HL-60/S4 treated with phorbol 12-myristate 13-acetate at 8.2 ng/mL for 4 days and 3 days (cell line): ENCODE measurements around the gene HOXC9.

Experiments used
- in situ Hi-C: fragments of 300-500 bp; cut with MboI; formaldehyde crosslinking; loops from 2 replicates; pipeline ENCODE4 v1.15.0; 2022; ENCODE audit warnings: low sequenced_read_pairs

Gene HOXC9

DNA sequence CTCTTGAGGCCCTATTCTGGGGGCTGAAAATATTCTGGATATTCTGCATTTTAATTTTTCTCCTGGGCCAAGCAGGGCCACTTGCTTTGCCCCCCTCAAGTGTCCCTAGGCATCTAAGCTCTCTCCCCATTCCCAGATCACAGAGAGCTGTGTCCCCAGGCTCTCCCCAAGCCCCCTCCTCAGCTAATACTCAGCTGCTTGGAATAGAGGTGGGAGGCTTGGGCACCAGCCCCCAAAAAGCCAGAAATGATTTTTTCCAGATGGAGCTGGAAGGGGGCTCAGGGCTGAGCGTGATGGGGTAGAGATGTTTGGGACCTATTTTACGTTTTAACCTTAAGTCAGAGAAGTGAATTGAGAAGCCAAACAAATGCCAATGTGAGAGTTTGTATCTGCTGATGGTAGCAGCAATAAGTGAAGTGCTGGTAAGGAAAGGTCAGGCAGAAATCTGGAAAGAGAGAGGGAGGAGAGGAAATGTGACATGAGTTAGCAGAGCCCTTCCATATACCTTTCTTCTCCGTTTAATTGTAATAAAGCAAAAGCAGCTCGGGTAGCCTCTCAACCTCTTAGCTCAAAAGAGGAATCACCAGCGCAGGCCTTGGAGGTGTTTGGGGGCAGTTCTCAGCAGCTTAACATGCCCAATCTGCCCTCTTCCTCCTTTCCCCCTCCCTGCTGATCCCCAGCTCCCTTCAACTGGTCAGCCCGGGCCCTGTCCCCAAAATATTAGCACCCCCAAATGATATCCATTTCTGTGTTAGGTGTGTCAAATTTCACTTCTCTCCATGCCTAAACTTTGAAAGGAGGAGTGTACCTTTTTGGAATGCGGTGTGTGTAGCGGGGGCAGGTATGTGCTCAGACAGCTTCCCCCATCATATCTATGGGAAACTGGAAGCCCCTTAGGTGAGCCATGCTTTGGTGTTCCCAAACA is 23.3 kb downstream of the HOXC9 start:
- in situ Hi-C loops, result no loop called here

DNA sequence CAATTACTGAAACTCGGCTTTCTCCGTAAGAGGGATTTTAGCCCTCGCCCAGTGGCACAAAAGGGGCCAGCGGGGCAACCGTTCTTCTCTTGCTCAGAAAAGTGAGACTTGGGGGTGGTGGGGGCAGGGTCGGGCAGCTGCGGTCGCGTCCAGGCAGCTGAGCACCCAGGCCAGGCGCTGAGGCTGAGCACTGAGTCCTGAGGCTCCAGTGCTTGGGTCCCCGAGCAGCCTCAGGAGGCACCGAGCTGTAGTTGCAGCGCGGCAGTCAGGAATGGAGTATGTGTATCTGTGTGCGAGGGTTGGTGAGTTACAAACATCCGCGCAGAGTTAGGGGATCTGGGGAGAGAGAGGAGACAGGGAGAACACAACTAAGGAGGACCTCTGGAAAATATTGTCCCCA is 24.2 kb downstream of the HOXC9 start:
- in situ Hi-C loops, result no loop called here

GRCh38 chr12:54024581-54025305 is 24.8 kb downstream of the HOXC9 start:
- in situ Hi-C loops, result no loop called here

DNA sequence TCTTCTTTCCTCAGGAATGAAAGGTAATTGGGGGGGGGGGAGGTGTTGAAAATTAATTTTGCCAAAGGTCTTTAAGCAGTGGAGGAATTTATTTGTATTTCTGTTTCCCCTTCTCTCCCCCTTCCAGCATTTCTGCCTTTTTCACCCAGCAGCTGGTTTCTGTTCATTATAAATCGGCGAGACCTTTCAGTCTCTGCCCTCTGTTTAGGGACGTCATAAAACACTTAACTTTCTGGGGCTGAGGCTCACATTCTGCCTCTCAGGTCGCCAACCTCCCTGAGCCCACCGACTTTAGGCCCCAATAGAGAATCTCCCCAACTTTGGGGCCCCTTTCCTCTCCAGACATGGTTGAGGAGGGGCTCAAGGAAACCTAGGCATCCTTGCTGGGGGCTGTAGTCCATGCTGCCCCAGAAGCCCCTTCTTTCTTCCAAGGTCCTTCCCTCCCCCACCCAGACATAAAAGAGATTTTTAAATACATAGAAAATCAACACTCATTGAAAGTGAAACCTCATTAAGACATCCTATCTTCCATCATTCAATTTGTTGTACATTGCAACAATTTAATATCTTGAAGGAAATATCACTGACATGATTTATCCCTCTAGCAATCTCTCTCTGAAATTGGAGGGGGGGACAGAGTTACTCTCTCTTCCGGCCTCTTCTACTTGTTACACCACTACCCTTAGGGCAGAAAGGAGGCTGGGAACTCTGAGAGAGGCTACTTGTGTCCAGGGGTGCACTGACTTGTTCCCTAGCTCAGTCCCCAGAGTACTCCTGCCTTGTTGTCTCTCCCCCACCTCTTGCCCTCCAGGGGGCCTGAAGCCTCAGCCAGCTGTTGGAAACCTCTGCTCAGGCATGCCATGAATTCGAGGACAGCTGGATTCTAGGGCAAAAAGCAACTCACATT is 25.8 kb downstream of the HOXC9 start:
- in situ Hi-C loops, result no loop called here

DNA sequence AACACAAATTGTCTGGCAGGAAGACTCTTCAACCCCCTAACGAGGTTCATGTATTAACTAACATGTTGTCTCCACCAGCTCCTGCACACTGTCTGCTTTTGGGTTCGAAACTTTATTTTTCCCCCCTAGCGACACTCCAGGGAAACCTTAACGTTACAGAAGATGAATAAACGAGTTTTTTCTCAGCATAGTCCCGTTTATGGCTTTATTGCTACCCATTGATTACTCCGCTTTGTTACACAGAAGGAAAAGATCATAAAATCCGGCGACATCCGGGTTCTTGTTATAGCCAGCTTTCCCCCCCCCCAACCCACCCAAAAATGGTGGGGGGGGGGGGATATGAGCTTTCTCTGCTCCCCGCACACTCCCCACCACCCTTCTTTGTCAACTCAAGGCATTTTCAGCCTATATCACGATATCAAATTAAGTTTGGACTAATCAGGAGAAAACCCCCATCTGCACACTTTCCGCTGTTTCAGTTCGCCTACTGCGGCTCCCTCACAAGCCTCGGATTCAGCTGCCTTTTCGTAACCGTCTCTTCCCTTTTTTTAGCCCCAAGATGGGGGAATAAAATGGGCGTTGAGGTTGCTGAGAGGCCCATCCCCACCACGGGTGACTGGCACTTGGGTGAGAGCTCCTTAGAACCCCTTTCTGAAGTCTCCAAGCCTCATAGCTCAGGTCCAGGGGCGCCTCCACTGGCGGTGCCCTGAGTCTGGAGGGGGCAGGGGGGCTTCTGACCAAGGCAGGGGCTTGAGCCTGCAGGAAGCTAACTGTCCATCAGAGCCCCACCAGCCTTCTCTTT is 26.9 kb downstream of the HOXC9 start:
- in situ Hi-C loops, result no loop called here

GRCh38 chr12:54027442-54027786 is 27.5 kb downstream of the HOXC9 start:
- in situ Hi-C loops, result no loop called here

DNA sequence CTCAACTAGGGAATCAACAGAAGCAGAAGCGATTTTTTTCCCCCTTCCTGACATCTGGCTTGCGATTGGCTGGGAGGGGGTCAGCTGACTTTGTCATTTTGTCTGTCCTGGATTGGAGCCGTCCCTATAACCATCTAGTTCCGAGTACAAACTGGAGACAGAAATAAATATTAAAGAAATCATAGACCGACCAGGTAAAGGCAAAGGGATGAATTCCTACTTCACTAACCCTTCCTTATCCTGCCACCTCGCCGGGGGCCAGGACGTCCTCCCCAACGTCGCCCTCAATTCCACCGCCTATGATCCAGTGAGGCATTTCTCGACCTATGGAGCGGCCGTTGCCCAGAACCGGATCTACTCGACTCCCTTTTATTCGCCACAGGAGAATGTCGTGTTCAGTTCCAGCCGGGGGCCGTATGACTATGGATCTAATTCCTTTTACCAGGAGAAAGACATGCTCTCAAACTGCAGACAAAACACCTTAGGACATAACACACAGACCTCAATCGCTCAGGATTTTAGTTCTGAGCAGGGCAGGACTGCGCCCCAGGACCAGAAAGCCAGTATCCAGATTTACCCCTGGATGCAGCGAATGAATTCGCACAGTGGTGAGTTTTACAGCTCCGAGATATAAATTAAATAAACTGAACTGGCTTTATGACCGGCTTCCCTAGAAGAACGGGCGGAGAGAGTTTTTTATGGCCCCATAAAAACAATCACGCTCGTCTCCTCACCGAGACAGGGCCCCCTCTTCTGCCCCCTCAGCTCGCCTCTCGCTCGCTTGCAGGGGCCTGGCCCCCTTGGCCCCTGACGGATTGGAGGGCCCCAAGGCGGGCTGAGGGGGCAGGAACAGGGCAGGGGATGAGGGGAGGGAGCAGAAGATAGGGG is 28.6 kb downstream of the HOXC9 start, which contains the start of gene HOXC6:
Gene HOXC6 (plus strand): TSS at position 127 of the 888 bp plus-strand sequence. CDS start 82 bp downstream, at position 209.
- in situ Hi-C loops, result no loop called here

- in situ Hi-C loops, result no loop called here
These were observed 29.8 kb downstream of the HOXC9 start for GRCh38 chr12:54029529-54030441.

GRCh38 chr12:54030442-54030801 is 30.5 kb downstream of the HOXC9 start:
- in situ Hi-C loops, result no loop called here

DNA sequence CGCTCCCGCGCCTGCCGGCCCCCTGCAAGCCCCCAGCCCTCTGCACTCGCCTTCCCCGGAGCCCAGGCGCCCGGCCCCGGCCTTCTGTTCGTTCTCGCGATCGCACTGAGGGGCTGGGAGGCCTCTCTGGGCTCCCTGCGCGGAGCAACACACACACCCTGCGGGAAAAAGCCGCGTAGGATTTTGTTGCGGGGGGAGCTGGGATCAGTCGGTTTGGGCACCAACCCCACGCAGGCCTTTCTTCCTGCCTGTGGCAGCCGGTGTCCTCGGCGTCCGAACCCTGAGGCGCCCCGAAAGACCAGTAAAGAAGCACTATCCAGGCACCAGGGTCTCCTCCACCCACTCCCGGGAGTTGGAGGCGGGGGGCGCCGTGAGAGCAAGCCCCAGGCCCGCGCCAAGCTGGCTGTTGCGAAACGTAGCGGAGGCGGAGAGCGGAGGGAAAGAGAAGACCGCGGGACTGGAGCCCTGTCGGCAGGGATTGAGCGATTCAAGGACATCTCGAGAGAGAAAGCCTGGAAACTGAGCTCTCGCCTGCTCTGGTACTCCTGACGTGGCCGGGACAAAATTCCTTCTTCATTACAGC is 31.0 kb downstream of the HOXC9 start:
- in situ Hi-C loops, result no loop called here

GRCh38 chr12:54031480-54031879 is 31.5 kb downstream of the HOXC9 start:
- in situ Hi-C loops, result no loop called here

DNA sequence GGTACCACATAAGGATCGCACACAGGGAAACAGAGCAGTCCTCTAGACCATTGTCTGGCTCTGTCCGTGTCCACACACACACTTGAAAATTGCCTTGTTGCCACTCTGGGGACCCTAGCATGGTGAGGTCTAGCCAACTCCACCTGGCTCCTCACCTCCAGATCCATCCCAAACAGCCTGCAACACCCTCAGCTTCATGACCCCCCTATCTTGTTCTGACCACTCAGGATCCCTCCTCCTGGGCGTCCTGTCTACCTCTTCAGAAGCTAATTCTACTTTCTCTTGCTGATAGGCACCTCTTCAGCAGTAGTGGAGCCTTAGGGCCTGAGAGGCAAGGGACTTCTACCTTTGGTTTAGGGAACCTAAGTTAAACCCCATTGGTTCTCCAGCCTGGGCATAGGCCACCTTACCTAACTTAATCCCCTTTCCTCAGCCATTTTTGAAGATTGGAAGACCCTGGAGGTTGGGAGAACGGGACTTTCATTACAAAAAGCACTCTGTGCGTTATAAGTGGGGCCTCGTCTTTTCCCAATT is 32.2 kb downstream of the HOXC9 start:
- in situ Hi-C loops, result no loop called here

DNA sequence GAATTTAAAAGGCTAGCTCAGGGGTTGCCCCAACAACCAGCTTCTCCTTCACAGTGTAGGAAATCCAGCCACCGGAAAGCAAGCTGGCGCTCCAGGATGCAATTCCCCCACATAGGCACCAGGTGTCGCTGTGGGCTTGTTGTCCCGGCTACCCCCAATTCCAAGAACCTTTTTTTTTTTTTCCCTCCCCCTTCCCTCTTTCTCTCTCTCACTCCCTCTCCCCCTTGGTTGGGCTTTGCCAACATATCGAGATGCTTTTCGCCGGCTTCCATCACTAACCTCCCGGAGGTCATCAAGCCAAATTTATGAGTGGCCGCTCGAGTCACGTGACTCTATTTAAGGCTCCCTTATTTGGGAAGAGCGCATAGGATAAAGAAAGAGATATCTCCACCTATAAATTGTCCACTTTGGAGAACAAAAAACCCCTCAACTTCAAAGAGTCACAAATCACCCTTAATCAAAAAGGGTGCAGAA is 32.7 kb downstream of the HOXC9 start, which contains the start of gene HOXC5:
Gene HOXC5 (plus strand): TSS at position 424 of the 474 bp plus-strand sequence. CDS start 73 bp downstream, outside the sequence.
- in situ Hi-C loops, result no loop called here

DNA sequence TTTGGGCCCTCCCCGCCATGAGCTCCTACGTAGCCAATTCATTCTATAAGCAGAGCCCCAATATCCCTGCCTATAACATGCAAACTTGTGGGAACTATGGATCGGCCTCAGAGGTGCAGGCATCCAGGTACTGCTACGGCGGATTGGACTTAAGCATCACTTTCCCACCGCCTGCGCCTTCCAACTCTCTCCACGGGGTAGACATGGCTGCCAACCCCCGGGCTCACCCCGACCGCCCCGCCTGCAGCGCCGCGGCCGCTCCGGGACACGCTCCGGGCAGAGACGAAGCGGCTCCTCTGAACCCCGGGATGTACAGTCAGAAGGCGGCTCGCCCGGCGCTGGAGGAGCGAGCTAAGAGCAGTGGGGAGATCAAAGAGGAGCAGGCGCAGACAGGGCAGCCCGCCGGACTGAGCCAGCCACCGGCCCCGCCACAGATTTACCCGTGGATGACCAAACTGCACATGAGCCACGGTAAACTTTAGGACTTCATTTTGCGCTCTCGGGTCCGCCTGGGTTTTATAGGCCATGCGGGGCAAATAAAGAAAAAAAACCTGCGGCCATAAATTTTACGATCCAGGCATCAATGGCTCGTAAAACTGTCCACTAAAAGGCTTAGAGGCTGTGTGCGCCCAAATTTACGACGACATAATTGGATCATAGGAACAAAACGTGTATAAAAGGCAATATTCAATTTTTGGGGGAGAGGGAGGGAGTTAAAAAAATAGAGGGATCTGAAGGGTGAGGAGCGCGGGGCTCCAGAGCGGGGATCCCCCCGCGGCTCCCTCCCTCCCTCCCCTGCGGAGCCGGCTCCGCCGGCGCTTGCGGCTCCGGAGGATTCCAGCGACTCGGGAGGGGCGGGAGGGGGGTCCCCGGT is 33.4 kb downstream of the HOXC9 start:
- in situ Hi-C loops, result no loop called here

DNA sequence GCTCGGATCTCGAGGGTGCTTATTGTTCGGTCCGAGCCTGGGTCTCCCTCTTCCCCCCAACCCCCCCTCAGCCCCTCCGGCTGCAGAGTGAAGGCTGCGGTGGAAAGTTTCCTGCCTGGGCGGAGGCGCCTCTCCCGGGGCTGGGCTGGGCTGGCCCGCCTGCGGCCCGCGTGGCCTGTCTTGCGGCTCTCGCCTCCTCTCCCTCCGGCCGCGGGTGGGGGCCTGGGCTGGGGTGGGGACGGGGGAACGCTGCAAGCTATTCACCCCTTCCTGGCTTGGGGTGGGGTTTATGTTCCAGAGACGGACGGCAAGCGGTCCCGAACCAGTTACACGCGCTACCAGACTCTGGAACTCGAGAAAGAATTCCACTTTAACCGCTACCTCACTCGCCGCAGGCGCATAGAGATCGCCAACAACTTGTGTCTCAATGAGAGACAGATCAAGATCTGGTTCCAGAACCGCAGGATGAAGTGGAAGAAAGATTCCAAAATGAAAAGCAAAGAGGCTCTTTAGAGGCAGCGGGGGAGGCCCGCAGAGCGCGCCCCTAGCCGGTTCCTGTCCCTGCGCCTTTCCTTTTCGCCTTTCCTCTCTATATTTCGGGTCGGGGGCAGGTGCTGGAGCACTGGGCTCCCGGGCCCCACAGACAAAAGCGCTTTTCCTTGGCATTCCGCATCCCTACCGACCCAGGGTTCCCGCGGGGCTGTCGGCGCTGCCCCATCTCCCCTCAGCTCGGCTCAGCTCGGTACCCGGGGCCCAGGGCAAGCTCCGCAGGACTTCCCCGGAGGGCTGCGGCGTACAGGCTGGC is 34.2 kb downstream of the HOXC9 start:
- in situ Hi-C loops, result no loop called here
